ENCODE measurements around the gene SLC3A2.

- TF ChIP-seq POLR2AphosphoS5 (IDR thresholded peaks at IDR 0.05; ENCODE audit: insufficient read depth, low read depth, low read length) (no peak), JUN (IDR thresholded peaks at IDR 0.05; ENCODE audit: borderline replicate concordance, insufficient read depth, insufficient read length, low read depth) (no peak), CTCF (IDR thresholded peaks at IDR 0.05; ENCODE audit: extremely low read depth in 1 of 2, insufficient read depth in 1 of 2, low read depth in 1 of 2, low read length in 2 of 2) (no peak), POLR2A (IDR thresholded peaks at IDR 0.05; ENCODE audit: low read depth, low read length) (no peak)
These were observed 49.5 kb downstream of the SLC3A2 start for GRCh38 chr11:62930157-62930556.

Measured in endothelial cell of umbilical vein (primary cell).